Mesendoderm (in vitro differentiated cells): ENCODE data around the gene VAV3.
"Not testable (repeated sequence)": the region's sequence is repeated elsewhere in the genome, so short reads cannot be mapped to it uniquely, and the experiment has no call there.

ENCODE experiments used
- DNase-seq: peaks from one replicate; pipeline ENCODE4 v3.0.0; 2013
- H2AK5ac ChIP-seq: 2 replicates; pipeline ENCODE4 v1.6.1; 2013; ENCODE audit warnings: low read length, inconsistent platforms
- H2BK120ac ChIP-seq: 2 replicates; pipeline ENCODE4 v1.6.1; 2013; ENCODE audit warnings: low read depth, mild to moderate bottlenecking, low read length, moderate library complexity, mixed read lengths
- H2BK15ac ChIP-seq: replicated peaks from 2 replicates; pipeline ENCODE4 v1.6.1; 2013; ENCODE audit warnings: low read depth, mild to moderate bottlenecking, moderate library complexity
- H2BK5ac ChIP-seq: 2 replicates; pipeline ENCODE4 v1.6.1; 2013; ENCODE audit warnings: low read length, inconsistent platforms
- H3K18ac ChIP-seq: 2 replicates; pipeline ENCODE4 v1.6.1; 2013; ENCODE audit warnings: mild to moderate bottlenecking, low read length, mixed read lengths
- H3K23ac ChIP-seq: one replicate; pipeline ENCODE4 v1.6.1; 2013; ENCODE audit warnings: low read length
- H3K27ac ChIP-seq: 2 replicates; pipeline ENCODE4 v1.5.1; 2013; ENCODE audit warnings: low read depth, mild to moderate bottlenecking, inconsistent platforms, low read length, moderate library complexity
- H3K27me3 ChIP-seq: 2 replicates; pipeline ENCODE4 v1.6.1; 2013; ENCODE audit warnings: low read length, control low read depth, mild to moderate bottlenecking, inconsistent platforms; ENCODE audit not compliant: insufficient read depth, poor library complexity
- H3K36me3 ChIP-seq: 2 replicates; pipeline ENCODE4 v1.6.1; 2013; ENCODE audit warnings: low read length, inconsistent platforms; ENCODE audit not compliant: control insufficient read depth, insufficient read depth
- H3K4ac ChIP-seq: one replicate; pipeline ENCODE4 v1.6.1; 2013; ENCODE audit warnings: low read depth, mild to moderate bottlenecking, low read length, moderate library complexity
- H3K4me1 ChIP-seq: 2 replicates; pipeline ENCODE4 v1.6.1; 2013; ENCODE audit warnings: low read depth, low read length, inconsistent platforms; ENCODE audit not compliant: control insufficient read depth
- H3K4me2 ChIP-seq: 2 replicates; pipeline ENCODE4 v1.6.1; 2013; ENCODE audit warnings: low read length
- H3K4me3 ChIP-seq: 2 replicates; pipeline ENCODE4 v1.5.1; 2013; ENCODE audit warnings: mild to moderate bottlenecking, low read length
- H3K56ac ChIP-seq: one replicate; pipeline ENCODE4 v1.6.1; 2013; ENCODE audit warnings: low read length
- H3K79me1 ChIP-seq: 2 replicates; pipeline ENCODE4 v1.6.1; 2013; ENCODE audit warnings: low read length, inconsistent platforms
- H3K79me2 ChIP-seq: 2 replicates; pipeline ENCODE4 v1.6.1; 2013; ENCODE audit warnings: mild to moderate bottlenecking, low read length; ENCODE audit not compliant: control insufficient read depth, insufficient read depth
- H3K9ac ChIP-seq: 2 replicates; pipeline ENCODE4 v1.6.1; 2013; ENCODE audit warnings: low read length, inconsistent platforms
- H4K5ac ChIP-seq: one replicate; pipeline ENCODE4 v1.6.1; 2013; ENCODE audit warnings: low read length
- H4K8ac ChIP-seq: one replicate; pipeline ENCODE4 v1.6.1; 2013; ENCODE audit warnings: low read depth, mild to moderate bottlenecking, control low read depth, low read length, moderate library complexity
- WGBS: extraction: QIAGEN DNeasy Blood & Tissue Kit; methylation state at CpG from one replicate; pipeline ENCODE4 v1.1.7; 2013; ENCODE audit warnings: low lambda C conversion rate, missing lambda C conversion rate; ENCODE audit not compliant: insufficient coverage; ENCODE audit errors: extremely low coverage; 5-methylcytosine and 5-hydroxymethylcytosine counted together

The VAV3 gene

GRCh38 chr1:107893350-107893749 lies 71.6 kb downstream of the VAV3 start:
- DNase-seq, H3K79me2 ChIP-seq, H3K79me1 ChIP-seq, H3K4me1 ChIP-seq, H3K4me2 ChIP-seq, H4K8ac ChIP-seq, H3K27ac ChIP-seq, H2BK15ac ChIP-seq, H3K4ac ChIP-seq, H3K4me3 ChIP-seq, H2BK120ac ChIP-seq, H3K9ac ChIP-seq, H3K23ac ChIP-seq, H3K36me3 ChIP-seq, H4K5ac ChIP-seq, H3K18ac ChIP-seq, H2BK5ac ChIP-seq, H3K56ac ChIP-seq, H3K27me3 ChIP-seq, H2AK5ac ChIP-seq: not testable (repeated sequence)
- no CpG with 5 or more reads among the region's 2 CpGs for WGBS

- no peak overlapping the region for H3K4ac ChIP-seq
- no CpG with 5 or more reads among the region's 2 CpGs for WGBS
- H3K56ac ChIP-seq: no peak overlapping the region
- no peak overlapping the region for H3K4me3 ChIP-seq
- no peak overlapping the region for H3K4me2 ChIP-seq
- no peak overlapping the region for H2BK120ac ChIP-seq
- no peak overlapping the region for H3K9ac ChIP-seq
- no peak overlapping the region for H4K5ac ChIP-seq
- no peaks in the 10 kb centered on the region for H3K36me3 ChIP-seq
- DNase-seq: no peak
- no peak overlapping the region for H3K27ac ChIP-seq
- H2BK15ac ChIP-seq: no peak overlapping the region
- no peak overlapping the region for H4K8ac ChIP-seq
- no peaks in the 10 kb centered on the region for H3K4me1 ChIP-seq
- H3K79me1 ChIP-seq: no peaks in the 10 kb centered on the region
- H3K79me2 ChIP-seq: no peaks in the 10 kb centered on the region
- no peak overlapping the region for H3K23ac ChIP-seq
- H2AK5ac ChIP-seq: no peak overlapping the region
- H2BK5ac ChIP-seq: no peak overlapping the region
- no peak overlapping the region for H3K18ac ChIP-seq
- no peaks in the 10 kb centered on the region for H3K27me3 ChIP-seq
Observed at GRCh38 chr1:107889524-107889923, 75.5 kb downstream of the VAV3 start.

GRCh38 chr1:107883562-107883961 lies 81.4 kb downstream of the VAV3 start:
- Histone ChIP-seq H3K18ac (no peak overlapping the region), H3K4me1 (no peaks in the 10 kb centered on the region), H3K27ac (no peak overlapping the region), H3K23ac (no peak overlapping the region), H4K5ac (no peak overlapping the region), H3K4me3 (no peak overlapping the region), H3K4me2 (no peak overlapping the region), H2AK5ac (no peak overlapping the region), H2BK120ac (no peak overlapping the region), H2BK5ac (no peak overlapping the region), H3K9ac (no peak overlapping the region), H3K79me2 (no peaks in the 10 kb centered on the region), H3K36me3 (no peaks in the 10 kb centered on the region), H4K8ac (no peak overlapping the region), H2BK15ac (no peak overlapping the region), H3K27me3 (no peaks in the 10 kb centered on the region), H3K4ac (no peak overlapping the region), H3K79me1 (no peaks in the 10 kb centered on the region), H3K56ac (no peak overlapping the region)
- DNase-seq: no peak

- H3K36me3 ChIP-seq: no peaks in the 10 kb centered on the region
- H4K8ac ChIP-seq: no peak overlapping the region
- no peak overlapping the region for H3K4ac ChIP-seq
- H3K56ac ChIP-seq: no peak overlapping the region
- H2BK120ac ChIP-seq: no peak overlapping the region
- no peaks in the 10 kb centered on the region for H3K27me3 ChIP-seq
- H3K79me2 ChIP-seq: no peaks in the 10 kb centered on the region
- H2BK5ac ChIP-seq: no peak overlapping the region
- H2AK5ac ChIP-seq: no peak overlapping the region
- H3K23ac ChIP-seq: no peak overlapping the region
- H3K4me1 ChIP-seq: peaks cover 3% of the 10 kb centered on the region
- WGBS: no CpG with 5 or more reads among the region's 2 CpGs
- no peak overlapping the region for H3K9ac ChIP-seq
- DNase-seq: no peak
- no peak overlapping the region for H3K4me2 ChIP-seq
- H3K27ac ChIP-seq: no peak overlapping the region
- no peaks in the 10 kb centered on the region for H3K79me1 ChIP-seq
- no peak overlapping the region for H3K18ac ChIP-seq
- no peak overlapping the region for H4K5ac ChIP-seq
- H3K4me3 ChIP-seq: no peak overlapping the region
- H2BK15ac ChIP-seq: no peak overlapping the region
Observed at GRCh38 chr1:107879927-107880326, 85.1 kb downstream of the VAV3 start.

GRCh38 chr1:107879346-107879745 lies 85.6 kb downstream of the VAV3 start:
- Histone ChIP-seq H2AK5ac (no peak overlapping the region), H3K23ac (no peak overlapping the region), H3K56ac (no peak overlapping the region), H3K4me1 (peaks cover 3% of the 10 kb centered on the region), H3K27ac (no peak overlapping the region), H3K9ac (no peak overlapping the region), H4K8ac (no peak overlapping the region), H3K79me2 (no peaks in the 10 kb centered on the region), H3K36me3 (no peaks in the 10 kb centered on the region), H3K79me1 (no peaks in the 10 kb centered on the region), H3K27me3 (no peaks in the 10 kb centered on the region), H2BK15ac (no peak overlapping the region), H3K4ac (no peak overlapping the region), H3K4me3 (no peak overlapping the region), H2BK120ac (no peak overlapping the region), H2BK5ac (no peak overlapping the region), H3K4me2 (no peak overlapping the region), H4K5ac (no peak overlapping the region), H3K18ac (no peak overlapping the region)
- no peak for DNase-seq
- no CpG with 5 or more reads among the region's 1 CpG for WGBS

- Histone ChIP-seq H2BK120ac (no peak overlapping the region), H3K4ac (no peak overlapping the region), H3K36me3 (no peaks in the 10 kb centered on the region), H3K23ac (no peak overlapping the region), H3K4me2 (no peak overlapping the region), H2AK5ac (no peak overlapping the region), H2BK5ac (no peak overlapping the region), H2BK15ac (no peak overlapping the region), H3K27me3 (no peaks in the 10 kb centered on the region), H3K4me3 (no peak overlapping the region), H3K18ac (no peak overlapping the region), H3K79me1 (no peaks in the 10 kb centered on the region), H3K4me1 (peaks cover 3% of the 10 kb centered on the region), H3K79me2 (no peaks in the 10 kb centered on the region), H3K9ac (no peak overlapping the region), H4K5ac (no peak overlapping the region), H4K8ac (no peak overlapping the region), H3K56ac (no peak overlapping the region), H3K27ac (no peak overlapping the region)
- no CpG with 5 or more reads among the region's 1 CpG for WGBS
- DNase-seq: no peak
Observed at GRCh38 chr1:107877745-107878144, 87.2 kb downstream of the VAV3 start.
